SK-N-SH (cell line): ENCODE measurements around the gene SCN4A. TPM values are rescaled to one million over a fixed set of nuclear protein-coding genes. Genes with fewer than 3 reads are reported as not detected.
"Not testable (repeated sequence)": the region's sequence is repeated elsewhere in the genome, so short reads cannot be mapped to it uniquely, and the experiment has no call there.

Source experiments
- CTCF ChIA-PET: fragments of 300-600, 350-600 bp; formaldehyde crosslinking; extraction: SDS; loops from one replicate; lab custom pipeline; 2021; lab: Yijun Ruan, JAX
- POLR2A ChIA-PET: fragments of 350-600 bp; sonication (Branson Sonifier 250); formaldehyde crosslinking; extraction: SDS; loops from one replicate; lab custom pipeline; 2020; ENCODE audit warnings: antibody characterized with exemption, inconsistent platforms; lab: Yijun Ruan, JAX
- DNase-seq: peaks from one replicate; pipeline ENCODE4 v3.0.0; 2012
- H2AFZ ChIP-seq: fragments of 200-600 bp; sonication (generic); 2 replicates; pipeline ENCODE4 v1.8.1; 2016; ENCODE audit warnings: antibody characterized with exemption, mild to moderate bottlenecking, low read depth
- H3F3A ChIP-seq: fragments of 200-600 bp; sonication (generic); replicated peaks from 2 replicates; pipeline ENCODE3; 2016; ENCODE audit warnings: antibody characterized with exemption, mild to moderate bottlenecking; ENCODE audit not compliant: insufficient read depth
- H3K27ac ChIP-seq, 2 experiments: fragments of 200-500 bp in 1 of 2; fragments of 200-600 bp in 1 of 2; sonication (Bioruptor generic) in 1 of 2; sonication (generic), shearing (Covaris generic) in 1 of 2; 2 replicates each; pipeline versions ENCODE4 v1.5.1 to v1.6.1; 2014 to 2016; ENCODE audit warnings: low read depth in 2 of 2, inconsistent platforms in 1 of 2, low read length in 1 of 2, mild to moderate bottlenecking in 1 of 2, mixed read lengths in 1 of 2
- H3K27me3 ChIP-seq: fragments of 200-600 bp; sonication (generic), shearing (Covaris generic); 2 replicates; pipeline ENCODE4 v1.6.1; 2016; ENCODE audit warnings: mixed run types; ENCODE audit not compliant: insufficient read depth
- H3K36me3 ChIP-seq, 2 experiments: fragments of 200-500 bp in 1 of 2; fragments of 200-600 bp in 1 of 2; sonication (Bioruptor generic) in 1 of 2; sonication (generic) in 1 of 2; replicated peaks in 1 of 2; 2 replicates each; pipeline versions ENCODE3 to v1.5.1; 2014 to 2016; ENCODE audit warnings: low read length in 1 of 2, mild to moderate bottlenecking in 1 of 2; ENCODE audit not compliant: insufficient read depth in 2 of 2, control insufficient read depth in 1 of 2
- H3K4me1 ChIP-seq, 2 experiments: fragments of 200-500 bp in 1 of 2; fragments of 200-600 bp in 1 of 2; sonication (Bioruptor generic) in 1 of 2; sonication (generic), shearing (Covaris generic) in 1 of 2; 2 replicates each; pipeline versions ENCODE4 v1.5.1 to v1.6.1; 2014 to 2016; ENCODE audit warnings: low read depth in 1 of 2, low read length in 1 of 2, mixed run types in 1 of 2; ENCODE audit not compliant: insufficient read depth in 2 of 2, control insufficient read depth in 1 of 2
- H3K4me2 ChIP-seq: fragments of 200-600 bp; sonication (generic), shearing (Covaris generic); 2 replicates; pipeline ENCODE4 v1.6.1; 2017; ENCODE audit warnings: mixed run types
- H3K4me3 ChIP-seq, 2 experiments: fragments of 200-500 bp in 1 of 2; fragments of 200-600 bp in 1 of 2; sonication (Bioruptor generic) in 1 of 2; sonication (generic), shearing (Covaris generic) in 1 of 2; 2 replicates each; pipeline versions ENCODE4 v1.5.1 to v1.8.1; 2014 to 2016; ENCODE audit warnings: low read depth in 2 of 2, inconsistent platforms in 1 of 2, low read length in 1 of 2, mild to moderate bottlenecking in 1 of 2, mixed read lengths in 1 of 2, moderate library complexity in 1 of 2
- H3K79me2 ChIP-seq: fragments of 200-600 bp; sonication (generic); 2 replicates; pipeline ENCODE4 v1.8.1; 2017; ENCODE audit warnings: mild to moderate bottlenecking; ENCODE audit not compliant: insufficient read depth
- H3K9ac ChIP-seq: fragments of 200-600 bp; sonication (generic); 2 replicates; pipeline ENCODE4 v1.6.1; 2017; ENCODE audit warnings: mixed run types
- H3K9me2 ChIP-seq: fragments of 200-600 bp; sonication (generic); 2 replicates; pipeline ENCODE4 v1.6.1; 2017; ENCODE audit warnings: mixed run types
- H3K9me3 ChIP-seq: fragments of 200-600 bp; sonication (generic); 2 replicates; pipeline ENCODE4 v1.6.1; 2017; ENCODE audit warnings: mixed run types, mild to moderate bottlenecking, moderate library complexity
- H4K20me1 ChIP-seq: fragments of 200-600 bp; sonication (generic); 2 replicates; pipeline ENCODE4 v1.6.1; 2017; ENCODE audit warnings: mild to moderate bottlenecking, mixed run types; ENCODE audit not compliant: insufficient read depth
- ELF1 ChIP-seq: IDR thresholded peaks from 2 replicates; pipeline ENCODE4 v1.4.0; 2012
- WGBS: methylation state at CpG from one replicate; pipeline ENCODE4 v1.1.6; 2017; ENCODE audit warnings: low lambda C conversion rate; 5-methylcytosine and 5-hydroxymethylcytosine counted together
- polyA plus RNA-seq, 3 experiments: library from polyadenylated mRNA; depleted of rRNA; stranded (reverse); fragments of >200 nt; gene quantifications; 2 replicates each; pipeline ENCODE4 v1.2.3, GENCODE V29; 2012

Gene SCN4A
- polyA plus RNA-seq, 1 of the 3 experiments (the other 2 are of a cell fraction): not detected

GRCh38 chr17:63925615-63926014, 47.1 kb downstream of the SCN4A start:
- Histone ChIP-seq H3K4me1 (no peaks in the 10 kb centered on the region), H3K36me3 (no peaks in the 10 kb centered on the region), H3K27ac (no peak overlapping the region), H4K20me1 (no peaks in the 10 kb centered on the region), H3K9me3 (no peaks in the 10 kb centered on the region), H3F3A (no peaks in the 10 kb centered on the region), H3K27me3 (no peaks in the 10 kb centered on the region)
- ChIA-PET POLR2A (no interaction called here), CTCF (interaction anchor here (0.6 to 4.5 kb wide), 10 partner anchors 12 to 349 kb away, joined by 3 to 21 read pairs (median 4); partner anchors contain the start of gene CSHL1)
- TF ChIP-seq ELF1: no peak
- TF ChIP-seq, all 33 proteins: peak for 0
- no peak overlapping the region for H3K9ac ChIP-seq
- H2AFZ ChIP-seq: no peak overlapping the region
- 56% methylated on average over 5 of the region's 5 CpGs for WGBS
- H3K9me2 ChIP-seq: no peaks in the 10 kb centered on the region
- DNase-seq: peak; percentile 25
- H3K79me2 ChIP-seq: no peaks in the 10 kb centered on the region
- no peak overlapping the region for H3K4me3 ChIP-seq
- H3K4me2 ChIP-seq: no peak overlapping the region

GRCh38 chr17:63922402-63922801, 50.3 kb downstream of the SCN4A start:
- 64% methylated on average over 9 of the region's 9 CpGs for WGBS
- H3K9ac ChIP-seq, H3K9me2 ChIP-seq, H3K79me2 ChIP-seq, H3K27ac ChIP-seq, H3F3A ChIP-seq, POLR2A ChIA-PET, H3K27me3 ChIP-seq, H3K4me1 ChIP-seq, DNase-seq, H3K4me2 ChIP-seq, H3K9me3 ChIP-seq, H3K4me3 ChIP-seq, H2AFZ ChIP-seq, H3K36me3 ChIP-seq, H4K20me1 ChIP-seq: not testable (repeated sequence)
- CTCF ChIA-PET: interaction anchor here (1.1 to 2.1 kb wide), 5 partner anchors 10 to 211 kb away, joined by 4 to 11 read pairs (median 6); no protein-coding TSS in a partner anchor

GRCh38 chr17:63920779-63921178, 51.9 kb downstream of the SCN4A start:
- POLR2A ChIA-PET, H3K9me2 ChIP-seq, H3K4me1 ChIP-seq, H4K20me1 ChIP-seq, DNase-seq, H3K27ac ChIP-seq, H3F3A ChIP-seq, H3K4me2 ChIP-seq, H3K4me3 ChIP-seq, H3K36me3 ChIP-seq, H3K79me2 ChIP-seq, H3K9ac ChIP-seq, H2AFZ ChIP-seq, H3K9me3 ChIP-seq: not testable (repeated sequence)
- CTCF ChIA-PET: interaction anchor here (0.7 to 6.7 kb wide), 20 partner anchors 10 to 424 kb away, joined by 3 to 214 read pairs (median 14); partner anchors contain the start of genes CD79B, CSHL1, ERN1 and PRR29
- WGBS: 47% methylated on average over 5 of the region's 5 CpGs
- peaks cover 26% of the 10 kb centered on the region for H3K27me3 ChIP-seq

- H3K4me2 ChIP-seq, H3K9me3 ChIP-seq, H4K20me1 ChIP-seq, H3K27ac ChIP-seq, POLR2A ChIA-PET, H3K4me3 ChIP-seq, H2AFZ ChIP-seq, DNase-seq, H3K4me1 ChIP-seq, H3K79me2 ChIP-seq, H3K9ac ChIP-seq, H3F3A ChIP-seq, H3K9me2 ChIP-seq, H3K36me3 ChIP-seq: not testable (repeated sequence)
- 77% methylated on average over 6 of the region's 6 CpGs for WGBS
- CTCF ChIA-PET: interaction anchor here (0.6 to 6.7 kb wide), 63 partner anchors 9 to 500 kb away, joined by 3 to 214 read pairs (median 6); partner anchors contain the start of genes CD79B, CSHL1, ERN1 and ICAM2
- peaks cover 31% of the 10 kb centered on the region for H3K27me3 ChIP-seq
Measured at GRCh38 chr17:63920050-63920449, 52.7 kb downstream of the SCN4A start.
